Activated gamma-delta T cell treated with anti-CD3 and anti-CD28 coated beads, Interleukin-2, amount 50 U/mL, for 16 hours (primary cell): ENCODE data around the gene NCOA1.
"Not testable (repeated sequence)": the region's sequence is repeated elsewhere in the genome, so short reads cannot be mapped to it uniquely, and the experiment has no call there.

Experiments
- DNase-seq: peaks from one replicate; pipeline ENCODE4 v3.0.0-alpha.2; 2020; ENCODE audit warnings: low read depth

The NCOA1 gene

GRCh38 chr2:24490690-24491541, at the start of gene NCOA1:
Gene NCOA1, plus strand, starts transcription at chr2:24491254. Its CDS starts 167,424 bp downstream, at chr2:24658678.
- DNase-seq = peak; percentile 84

GRCh38 chr2:24448797-24449196, 42.3 kb upstream of the NCOA1 start:
- DNase-seq = no peak

GRCh38 chr2:24449344-24449743, 41.7 kb upstream of the NCOA1 start:
- no peak for DNase-seq

GRCh38 chr2:24451805-24452501, 39.1 kb upstream of the NCOA1 start:
- no peak for DNase-seq

GRCh38 chr2:24452502-24452885, 38.6 kb upstream of the NCOA1 start:
- no peak for DNase-seq

GRCh38 chr2:24453379-24454073, 37.5 kb upstream of the NCOA1 start:
- DNase-seq = no peak

- DNase-seq = no peak
Observed at GRCh38 chr2:24454294-24454693, 36.8 kb upstream of the NCOA1 start.

- DNase-seq = no peak
Observed at GRCh38 chr2:24456599-24457556, 34.2 kb upstream of the NCOA1 start.

- no peak for DNase-seq
Observed at GRCh38 chr2:24457696-24458386, 33.2 kb upstream of the NCOA1 start.

GRCh38 chr2:24459224-24460161, 31.6 kb upstream of the NCOA1 start:
- DNase-seq = no peak

- no peak for DNase-seq
Observed at GRCh38 chr2:24461685-24462084, 29.4 kb upstream of the NCOA1 start.

- no peak for DNase-seq
Observed at GRCh38 chr2:24463271-24463670, 27.8 kb upstream of the NCOA1 start.

GRCh38 chr2:24466871-24467870, 23.9 kb upstream of the NCOA1 start:
- DNase-seq = no peak

- not testable (repeated sequence) for DNase-seq
Observed at GRCh38 chr2:24468453-24468852, 22.6 kb upstream of the NCOA1 start.

- DNase-seq = no peak
Observed at GRCh38 chr2:24469148-24469650, 21.9 kb upstream of the NCOA1 start.

GRCh38 chr2:24471662-24472061, 19.4 kb upstream of the NCOA1 start:
- no peak for DNase-seq

- DNase-seq = no peak
Observed at GRCh38 chr2:24472416-24472815, 18.6 kb upstream of the NCOA1 start.

GRCh38 chr2:24473626-24474025, 17.4 kb upstream of the NCOA1 start:
- DNase-seq = no peak
